ENCODE results near the gene KLF4. TPM values are rescaled to one million over a fixed set of nuclear protein-coding genes. Genes with fewer than 3 reads are reported as not detected.

Gene KLF4
- polyA plus RNA-seq, 1 of the 3 experiments (the other 2 are of a cell fraction) = 7.2 TPM

DNA sequence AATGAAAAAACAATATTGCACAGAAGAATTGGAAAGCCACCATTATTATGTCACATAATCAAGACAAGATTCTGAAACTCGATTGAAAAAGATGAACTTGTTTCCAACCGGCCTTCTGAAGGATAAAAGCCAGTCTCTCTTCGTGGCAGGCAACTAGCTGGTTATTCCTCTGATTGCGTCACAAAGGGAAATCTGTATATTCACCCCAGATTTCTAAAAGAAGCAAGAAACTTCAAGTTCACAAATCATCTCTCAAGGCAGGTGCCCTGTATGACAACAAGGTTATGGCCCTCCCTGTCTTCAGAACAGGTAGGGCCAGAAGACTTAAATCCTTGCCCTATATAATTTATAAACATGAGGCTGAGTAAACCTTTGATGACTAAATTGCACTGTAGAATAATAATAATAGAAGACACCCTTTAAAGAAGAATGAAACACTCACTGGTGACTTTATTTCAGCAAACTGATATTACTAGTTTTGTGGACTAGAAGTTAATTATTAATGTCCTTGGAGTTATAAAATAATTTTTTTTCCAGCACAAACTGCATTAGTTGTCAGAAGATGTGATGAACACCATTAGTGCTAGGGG, 2.9 kb upstream of the KLF4 start:
- Histone ChIP-seq H3K9me2 (no peaks in the 10 kb centered on the region), H3K4me1 (ENCODE audit: control insufficient read depth in 1 of 2, insufficient read depth in 2 of 2, low read depth in 1 of 2, low read length in 1 of 2) (peaks cover 0 to 4% of the 10 kb centered on the region in 2 experiments; a peak in 1 of 4 replicates), H3K4me3 (ENCODE audit: low read depth in 2 of 2, low read length in 1 of 2) (no peak overlapping the region), H3K27me3 (ENCODE audit: insufficient read depth) (peaks cover 62% of the 10 kb centered on the region), H2AFZ (ENCODE audit: low read depth) (0 out of 2 replicates have a peak overlapping the region, but pooled peaks have one; percentile 21), H3F3A (replicated peaks; ENCODE audit: insufficient read depth) (no peaks in the 10 kb centered on the region), H3K9ac (no peak overlapping the region), H3K4me2 (no peak overlapping the region), H3K79me2 (ENCODE audit: insufficient read depth) (no peaks in the 10 kb centered on the region), H3K9me3 (no peaks in the 10 kb centered on the region), H4K20me1 (ENCODE audit: insufficient read depth) (no peaks in the 10 kb centered on the region), H3K36me3 (replicated peaks in 1 of 2; ENCODE audit: control insufficient read depth in 1 of 2, insufficient read depth in 2 of 2, low read length in 1 of 2) (no peaks in the 10 kb centered on the region), H3K27ac (ENCODE audit: low read depth in 2 of 2, low read length in 1 of 2) (no peak overlapping the region)
- DNase-seq = no peak
- ChIA-PET CTCF (interaction anchor here (0.7 to 1.2 kb wide), 2 partner anchors 27 to 924 kb away, joined by 3 to 4 read pairs; no protein-coding TSS in a partner anchor), POLR2A (no interaction called here)
- TF ChIP-seq, protein P1, sequence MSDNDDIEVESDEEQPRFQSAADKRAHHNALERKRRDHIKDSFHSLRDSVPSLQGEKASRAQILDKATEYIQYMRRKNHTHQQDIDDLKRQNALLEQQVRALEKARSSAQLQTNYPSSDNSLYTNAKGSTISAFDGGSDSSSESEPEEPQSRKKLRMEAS (IDR thresholded peaks at IDR 0.05; ENCODE audit: low read depth) = no peak
- TF ChIP-seq MXI1 (IDR thresholded peaks at IDR 0.05; ENCODE audit: low read depth, low read length) (no peak), TCF12 (IDR thresholded peaks at IDR 0.05) (no peak), RFX5 (IDR thresholded peaks at IDR 0.05; ENCODE audit: low read length) (no peak)
- TF ChIP-seq, protein P2, sequence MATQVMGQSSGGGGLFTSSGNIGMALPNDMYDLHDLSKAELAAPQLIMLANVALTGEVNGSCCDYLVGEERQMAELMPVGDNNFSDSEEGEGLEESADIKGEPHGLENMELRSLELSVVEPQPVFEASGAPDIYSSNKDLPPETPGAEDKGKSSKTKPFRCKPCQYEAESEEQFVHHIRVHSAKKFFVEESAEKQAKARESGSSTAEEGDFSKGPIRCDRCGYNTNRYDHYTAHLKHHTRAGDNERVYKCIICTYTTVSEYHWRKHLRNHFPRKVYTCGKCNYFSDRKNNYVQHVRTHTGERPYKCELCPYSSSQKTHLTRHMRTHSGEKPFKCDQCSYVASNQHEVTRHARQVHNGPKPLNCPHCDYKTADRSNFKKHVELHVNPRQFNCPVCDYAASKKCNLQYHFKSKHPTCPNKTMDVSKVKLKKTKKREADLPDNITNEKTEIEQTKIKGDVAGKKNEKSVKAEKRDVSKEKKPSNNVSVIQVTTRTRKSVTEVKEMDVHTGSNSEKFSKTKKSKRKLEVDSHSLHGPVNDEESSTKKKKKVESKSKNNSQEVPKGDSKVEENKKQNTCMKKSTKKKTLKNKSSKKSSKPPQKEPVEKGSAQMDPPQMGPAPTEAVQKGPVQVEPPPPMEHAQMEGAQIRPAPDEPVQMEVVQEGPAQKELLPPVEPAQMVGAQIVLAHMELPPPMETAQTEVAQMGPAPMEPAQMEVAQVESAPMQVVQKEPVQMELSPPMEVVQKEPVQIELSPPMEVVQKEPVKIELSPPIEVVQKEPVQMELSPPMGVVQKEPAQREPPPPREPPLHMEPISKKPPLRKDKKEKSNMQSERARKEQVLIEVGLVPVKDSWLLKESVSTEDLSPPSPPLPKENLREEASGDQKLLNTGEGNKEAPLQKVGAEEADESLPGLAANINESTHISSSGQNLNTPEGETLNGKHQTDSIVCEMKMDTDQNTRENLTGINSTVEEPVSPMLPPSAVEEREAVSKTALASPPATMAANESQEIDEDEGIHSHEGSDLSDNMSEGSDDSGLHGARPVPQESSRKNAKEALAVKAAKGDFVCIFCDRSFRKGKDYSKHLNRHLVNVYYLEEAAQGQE (IDR thresholded peaks at IDR 0.05; ENCODE audit: low read depth, low read length) = no peak
- whole genome bisulfite sequencing (ENCODE audit: low lambda C conversion rate) = 14% methylated on average over 4 of the region's 4 CpGs

DNA sequence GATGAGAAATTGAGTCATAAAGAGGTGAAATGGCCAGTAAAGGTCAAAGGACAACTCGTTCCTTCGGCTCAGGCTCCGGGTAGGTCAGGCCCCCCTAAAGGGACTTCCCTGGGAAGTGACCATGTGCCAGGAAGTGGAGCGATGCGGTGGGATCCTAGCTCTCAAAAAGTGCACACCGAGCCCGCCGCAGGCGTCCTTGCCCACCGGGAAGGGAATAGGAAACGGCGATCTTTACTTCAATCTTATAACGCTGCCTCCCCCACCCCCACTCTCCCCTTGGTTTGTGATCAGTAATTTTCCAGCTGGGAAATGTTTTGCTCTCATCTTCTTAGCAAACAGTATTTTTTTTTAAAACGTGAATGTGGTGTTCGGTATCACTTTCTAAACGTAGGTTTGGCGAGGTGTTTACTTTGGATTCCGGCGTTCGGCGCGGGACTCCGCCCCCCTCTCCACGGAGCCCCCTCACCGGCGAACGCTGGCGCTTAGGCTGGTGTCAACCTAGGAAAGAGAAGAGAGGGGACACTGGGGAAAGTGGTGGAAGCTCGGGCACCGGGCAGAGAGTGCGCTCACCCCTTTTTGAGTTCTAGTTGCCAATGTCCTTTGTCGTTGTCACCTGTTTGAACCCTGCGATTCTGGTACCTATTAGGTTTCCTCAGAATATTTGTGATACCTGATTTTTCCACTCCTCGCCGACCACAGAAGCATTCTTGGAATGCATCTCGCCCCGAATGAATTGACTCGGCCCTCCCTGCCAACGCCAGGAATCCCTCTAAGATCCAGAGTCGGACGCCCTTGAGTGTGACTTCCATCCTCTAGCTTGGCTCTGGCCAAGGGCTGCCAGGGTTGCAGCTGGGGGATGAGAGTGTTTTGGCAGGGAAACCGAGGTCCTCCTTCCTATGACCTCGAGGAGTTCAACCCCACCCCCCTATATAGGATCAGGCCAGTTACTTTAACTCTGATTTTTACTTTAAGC, 1.8 kb upstream of the KLF4 start:
- CTCF ChIA-PET = no interaction called here
- H3K9ac ChIP-seq = no peak overlapping the region

More for the DNA sequence above, 1.8 kb upstream of the KLF4 start:
- no peak for DNase-seq
- POLR2A ChIA-PET = no interaction called here
- no peaks in the 10 kb centered on the region for H3K9me2 ChIP-seq
- H3K79me2 ChIP-seq (ENCODE audit: insufficient read depth) = no peaks in the 10 kb centered on the region
- 25% methylated on average over 39 of the region's 43 CpGs for WGBS (ENCODE audit: low lambda C conversion rate)
- H3K4me2 ChIP-seq = peak overlapping the region; percentile 91
- H2AFZ ChIP-seq (ENCODE audit: low read depth) = no peak overlapping the region
- H3K27me3 ChIP-seq (ENCODE audit: insufficient read depth) = peaks cover 73% of the 10 kb centered on the region
- TF ChIP-seq, protein P3, sequence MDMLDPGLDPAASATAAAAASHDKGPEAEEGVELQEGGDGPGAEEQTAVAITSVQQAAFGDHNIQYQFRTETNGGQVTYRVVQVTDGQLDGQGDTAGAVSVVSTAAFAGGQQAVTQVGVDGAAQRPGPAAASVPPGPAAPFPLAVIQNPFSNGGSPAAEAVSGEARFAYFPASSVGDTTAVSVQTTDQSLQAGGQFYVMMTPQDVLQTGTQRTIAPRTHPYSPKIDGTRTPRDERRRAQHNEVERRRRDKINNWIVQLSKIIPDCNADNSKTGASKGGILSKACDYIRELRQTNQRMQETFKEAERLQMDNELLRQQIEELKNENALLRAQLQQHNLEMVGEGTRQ (IDR thresholded peaks at IDR 0.05; ENCODE audit: borderline replicate concordance, low read depth, low read length) = no peak
- TF ChIP-seq RFX5 (IDR thresholded peaks at IDR 0.05; ENCODE audit: low read length) (no peak), TEAD4 (IDR thresholded peaks at IDR 0.05; ENCODE audit: borderline replicate concordance, insufficient read depth) (no peak), CHD2 (IDR thresholded peaks at IDR 0.05; ENCODE audit: low read length, partially characterized antibody) (no peak), MXI1 (IDR thresholded peaks at IDR 0.05; ENCODE audit: low read depth, low read length) (no peak), SMC3 (IDR thresholded peaks at IDR 0.05; ENCODE audit: low read depth, low read length) (no peak), ELF1 (IDR thresholded peaks at IDR 0.05) (no peak), NFIC (IDR thresholded peaks at IDR 0.05; ENCODE audit: borderline replicate concordance) (no peak)
- TF ChIP-seq, protein P2 (IDR thresholded peaks at IDR 0.05; ENCODE audit: low read depth, low read length) = no peak
- TF ChIP-seq, protein P4, sequence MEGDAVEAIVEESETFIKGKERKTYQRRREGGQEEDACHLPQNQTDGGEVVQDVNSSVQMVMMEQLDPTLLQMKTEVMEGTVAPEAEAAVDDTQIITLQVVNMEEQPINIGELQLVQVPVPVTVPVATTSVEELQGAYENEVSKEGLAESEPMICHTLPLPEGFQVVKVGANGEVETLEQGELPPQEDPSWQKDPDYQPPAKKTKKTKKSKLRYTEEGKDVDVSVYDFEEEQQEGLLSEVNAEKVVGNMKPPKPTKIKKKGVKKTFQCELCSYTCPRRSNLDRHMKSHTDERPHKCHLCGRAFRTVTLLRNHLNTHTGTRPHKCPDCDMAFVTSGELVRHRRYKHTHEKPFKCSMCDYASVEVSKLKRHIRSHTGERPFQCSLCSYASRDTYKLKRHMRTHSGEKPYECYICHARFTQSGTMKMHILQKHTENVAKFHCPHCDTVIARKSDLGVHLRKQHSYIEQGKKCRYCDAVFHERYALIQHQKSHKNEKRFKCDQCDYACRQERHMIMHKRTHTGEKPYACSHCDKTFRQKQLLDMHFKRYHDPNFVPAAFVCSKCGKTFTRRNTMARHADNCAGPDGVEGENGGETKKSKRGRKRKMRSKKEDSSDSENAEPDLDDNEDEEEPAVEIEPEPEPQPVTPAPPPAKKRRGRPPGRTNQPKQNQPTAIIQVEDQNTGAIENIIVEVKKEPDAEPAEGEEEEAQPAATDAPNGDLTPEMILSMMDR (IDR thresholded peaks at IDR 0.05) = no peak
- no peak overlapping the region for H3K27ac ChIP-seq (ENCODE audit: low read depth in 2 of 2, low read length in 1 of 2)
- H3K4me3 ChIP-seq (ENCODE audit: low read depth in 2 of 2, low read length in 1 of 2) = peak overlapping the region in 1 of 2 experiments; percentile 70; a peak in 1 of 4 replicates
- H3K9me3 ChIP-seq = no peaks in the 10 kb centered on the region
- peaks cover 0 to 4% of the 10 kb centered on the region in 2 experiments; a peak in 1 of 4 replicates for H3K4me1 ChIP-seq (ENCODE audit: control insufficient read depth in 1 of 2, insufficient read depth in 2 of 2, low read depth in 1 of 2, low read length in 1 of 2)
- no peaks in the 10 kb centered on the region for H3F3A ChIP-seq (replicated peaks; ENCODE audit: insufficient read depth)
- 0 out of 2 replicates have a peak, but pooled peaks cover 4% of the 10 kb centered on the region for H4K20me1 ChIP-seq (ENCODE audit: insufficient read depth)
- no peaks in the 10 kb centered on the region for H3K36me3 ChIP-seq (replicated peaks in 1 of 2; ENCODE audit: control insufficient read depth in 1 of 2, insufficient read depth in 2 of 2, low read length in 1 of 2)
